ENCODE data around the gene R3HDM2.

DNA sequence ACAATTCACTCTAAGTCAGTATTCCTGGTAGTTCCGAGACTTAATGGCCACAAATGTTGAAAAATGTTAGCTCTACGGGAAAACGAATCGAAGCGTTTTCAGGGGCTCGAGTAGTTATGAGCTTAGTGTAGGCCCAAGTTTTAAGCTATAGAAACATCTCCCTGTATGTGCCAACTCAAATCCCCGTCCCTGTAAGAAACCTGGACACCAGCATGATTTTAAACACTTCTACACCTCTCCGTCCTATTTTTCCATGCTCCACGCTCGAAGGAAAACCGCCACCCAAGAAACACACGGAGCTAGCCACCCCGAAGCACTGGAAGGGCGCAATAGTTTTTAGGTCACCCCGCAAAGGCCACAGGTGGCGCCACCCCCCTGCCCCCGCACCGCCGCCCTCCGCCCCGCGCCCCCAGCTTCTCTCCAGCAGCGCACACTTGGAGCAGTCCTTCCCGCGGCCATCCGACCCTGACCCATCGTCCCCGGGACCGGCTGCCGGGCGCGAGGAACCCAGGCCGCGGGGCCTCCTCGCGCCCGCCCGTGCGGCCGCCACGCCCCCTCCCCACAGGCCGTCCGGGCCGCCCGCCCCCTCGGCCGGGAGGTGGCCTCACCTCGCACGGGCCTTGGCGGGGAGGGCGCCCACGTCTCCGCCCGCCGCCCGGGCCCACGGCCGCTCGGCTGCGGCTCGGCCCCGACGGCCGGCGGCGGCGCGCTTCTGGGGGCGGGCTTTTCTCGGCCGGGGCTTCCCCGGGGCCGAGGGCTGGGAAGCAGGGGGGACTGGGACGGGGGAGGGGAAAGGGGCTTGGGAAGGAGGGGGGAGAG, 522 bp downstream of the R3HDM2 start:
- TF ChIP-seq, protein P1, sequence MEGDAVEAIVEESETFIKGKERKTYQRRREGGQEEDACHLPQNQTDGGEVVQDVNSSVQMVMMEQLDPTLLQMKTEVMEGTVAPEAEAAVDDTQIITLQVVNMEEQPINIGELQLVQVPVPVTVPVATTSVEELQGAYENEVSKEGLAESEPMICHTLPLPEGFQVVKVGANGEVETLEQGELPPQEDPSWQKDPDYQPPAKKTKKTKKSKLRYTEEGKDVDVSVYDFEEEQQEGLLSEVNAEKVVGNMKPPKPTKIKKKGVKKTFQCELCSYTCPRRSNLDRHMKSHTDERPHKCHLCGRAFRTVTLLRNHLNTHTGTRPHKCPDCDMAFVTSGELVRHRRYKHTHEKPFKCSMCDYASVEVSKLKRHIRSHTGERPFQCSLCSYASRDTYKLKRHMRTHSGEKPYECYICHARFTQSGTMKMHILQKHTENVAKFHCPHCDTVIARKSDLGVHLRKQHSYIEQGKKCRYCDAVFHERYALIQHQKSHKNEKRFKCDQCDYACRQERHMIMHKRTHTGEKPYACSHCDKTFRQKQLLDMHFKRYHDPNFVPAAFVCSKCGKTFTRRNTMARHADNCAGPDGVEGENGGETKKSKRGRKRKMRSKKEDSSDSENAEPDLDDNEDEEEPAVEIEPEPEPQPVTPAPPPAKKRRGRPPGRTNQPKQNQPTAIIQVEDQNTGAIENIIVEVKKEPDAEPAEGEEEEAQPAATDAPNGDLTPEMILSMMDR (IDR thresholded peaks at IDR 0.05; ENCODE audit: poor library complexity), result peak; percentile 24
- TF ChIP-seq EZH2phosphoT487 (IDR thresholded peaks at IDR 0.05; ENCODE audit: low read depth, severe bottlenecking, unreplicated experiment), result no peak
